HG02884 (cell line): ENCODE measurements around the gene TULP1.

Experiments used
- ATAC-seq: cut with Tn5 transposase; IDR thresholded peaks from one replicate; pipeline ENCODE4 v1.9.1; 2021; ENCODE audit warnings: mild to moderate bottlenecking, moderate library complexity; ENCODE audit not compliant: unreplicated experiment

The TULP1 gene

DNA sequence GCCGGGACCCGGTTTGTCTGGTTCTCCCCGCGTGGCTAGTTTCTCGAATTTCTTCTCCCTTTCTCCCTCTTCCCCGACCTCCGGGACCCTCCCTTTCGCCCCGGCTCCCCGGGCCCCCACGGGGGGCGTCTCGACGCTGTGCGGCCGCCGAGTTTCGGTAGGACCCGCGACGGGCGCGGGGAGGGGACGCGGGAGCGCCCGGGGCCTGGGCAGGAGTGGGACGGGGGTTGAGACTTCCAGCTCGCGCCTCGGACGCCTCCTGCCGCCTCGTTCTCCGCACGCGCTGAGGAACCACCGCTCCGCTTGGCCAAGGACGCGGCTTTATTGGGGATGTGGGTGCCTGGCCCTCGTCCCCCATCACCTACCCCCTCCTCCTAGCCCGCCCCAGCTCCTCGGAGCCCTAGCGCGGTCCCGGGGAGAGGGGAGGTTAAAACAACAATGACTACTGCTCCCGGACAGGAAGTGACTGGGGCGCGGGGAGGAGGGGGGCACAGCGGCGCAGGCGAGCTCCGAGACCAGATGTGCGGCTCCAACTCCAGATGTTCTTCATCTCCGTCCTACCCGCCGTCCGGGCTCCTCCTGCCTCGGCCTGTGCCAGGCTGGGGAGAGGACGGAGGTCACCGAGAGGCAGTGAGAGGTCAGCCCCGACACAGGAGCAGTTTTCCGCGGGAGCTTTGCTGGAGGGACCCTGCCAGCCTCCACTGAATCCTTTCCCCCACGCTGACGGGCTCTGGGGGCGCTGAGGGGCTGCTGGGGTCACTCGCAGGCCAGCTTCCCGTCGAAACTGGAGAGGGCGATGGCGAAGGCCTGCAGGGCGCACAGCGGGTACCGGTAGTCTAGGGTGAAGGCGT is 14.9 kb downstream of the TULP1 start:
- ATAC-seq: no peak

DNA sequence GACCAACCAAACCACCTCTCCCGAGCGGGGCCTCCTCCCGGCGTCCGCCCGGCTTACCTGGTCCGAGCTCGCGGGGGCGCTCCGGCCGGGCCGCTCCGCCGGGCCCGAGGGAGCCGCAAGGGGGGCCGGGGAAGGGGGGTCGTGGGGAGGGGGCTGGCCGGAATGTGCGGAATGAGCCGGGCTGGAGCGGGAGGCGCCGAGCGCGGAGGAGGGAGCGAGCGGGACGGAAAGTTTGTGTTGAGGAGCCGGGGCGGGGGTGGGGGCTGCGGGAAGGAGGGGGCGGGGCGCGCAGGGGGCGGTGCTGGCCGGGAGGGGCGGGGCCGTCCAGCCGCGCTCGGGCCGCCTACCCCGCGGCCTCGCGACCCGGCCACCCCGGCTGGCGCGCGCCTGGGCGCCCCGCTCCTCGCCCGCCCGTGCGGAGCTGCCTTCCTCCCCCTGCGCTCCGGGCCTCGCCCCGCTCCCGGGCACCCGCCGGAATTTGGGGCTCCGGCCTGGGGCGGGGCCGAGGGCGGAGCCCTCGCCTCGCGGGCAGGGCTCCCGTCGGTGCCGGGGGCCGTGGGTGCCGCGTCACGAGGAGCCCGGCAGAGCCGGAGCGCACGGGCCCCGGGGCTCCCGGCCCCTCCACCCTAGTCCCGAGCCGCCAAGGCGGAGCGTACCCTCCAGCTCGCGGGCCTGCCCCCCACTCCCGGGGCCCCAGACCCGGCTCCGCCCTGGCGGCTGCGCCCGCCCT is 15.7 kb downstream of the TULP1 start, which contains the start of gene TEAD3:
Gene TEAD3, minus strand, starts transcription at position 239 of the 730 bp plus-strand sequence.
- ATAC-seq: no peak

DNA sequence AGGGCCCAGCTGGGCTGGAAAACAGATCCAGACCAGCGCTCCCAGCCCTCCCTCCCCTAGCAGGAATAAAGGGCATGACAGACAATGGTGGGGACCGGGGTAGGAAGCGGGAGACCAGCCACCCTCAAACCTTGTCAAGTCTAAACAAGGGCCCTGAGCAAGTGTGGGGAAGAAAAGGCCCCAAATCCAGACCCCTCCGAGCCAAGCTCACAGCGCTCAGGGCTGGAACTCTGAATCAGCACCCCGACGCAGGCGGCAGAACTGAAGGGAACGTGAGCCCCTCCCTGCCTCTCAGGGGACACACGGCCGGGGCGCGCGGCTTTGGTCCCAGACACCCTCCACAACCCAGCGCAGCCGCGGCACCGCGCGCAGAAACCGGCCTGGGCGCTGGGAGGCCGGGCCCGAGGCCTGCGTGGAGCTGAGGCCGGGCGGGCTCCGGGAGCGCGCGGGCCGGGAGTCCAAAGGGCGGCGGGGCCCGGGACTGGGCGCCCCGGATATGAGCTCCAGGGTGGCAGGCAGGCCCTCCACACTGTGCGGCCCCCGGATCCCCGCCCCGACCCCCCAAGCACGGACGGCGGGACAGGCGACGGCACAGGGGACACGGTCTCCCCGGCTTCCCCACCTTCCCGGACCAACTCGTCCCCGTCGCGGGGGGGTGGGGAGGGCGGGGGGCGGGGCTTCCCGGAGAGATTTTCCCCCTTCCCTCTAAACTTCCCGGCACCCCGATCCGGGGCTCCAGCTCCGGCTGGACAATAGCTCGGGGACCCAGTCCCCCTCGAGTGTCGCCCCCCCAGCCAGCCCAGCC is 16.5 kb downstream of the TULP1 start:
- no peak for ATAC-seq

DNA sequence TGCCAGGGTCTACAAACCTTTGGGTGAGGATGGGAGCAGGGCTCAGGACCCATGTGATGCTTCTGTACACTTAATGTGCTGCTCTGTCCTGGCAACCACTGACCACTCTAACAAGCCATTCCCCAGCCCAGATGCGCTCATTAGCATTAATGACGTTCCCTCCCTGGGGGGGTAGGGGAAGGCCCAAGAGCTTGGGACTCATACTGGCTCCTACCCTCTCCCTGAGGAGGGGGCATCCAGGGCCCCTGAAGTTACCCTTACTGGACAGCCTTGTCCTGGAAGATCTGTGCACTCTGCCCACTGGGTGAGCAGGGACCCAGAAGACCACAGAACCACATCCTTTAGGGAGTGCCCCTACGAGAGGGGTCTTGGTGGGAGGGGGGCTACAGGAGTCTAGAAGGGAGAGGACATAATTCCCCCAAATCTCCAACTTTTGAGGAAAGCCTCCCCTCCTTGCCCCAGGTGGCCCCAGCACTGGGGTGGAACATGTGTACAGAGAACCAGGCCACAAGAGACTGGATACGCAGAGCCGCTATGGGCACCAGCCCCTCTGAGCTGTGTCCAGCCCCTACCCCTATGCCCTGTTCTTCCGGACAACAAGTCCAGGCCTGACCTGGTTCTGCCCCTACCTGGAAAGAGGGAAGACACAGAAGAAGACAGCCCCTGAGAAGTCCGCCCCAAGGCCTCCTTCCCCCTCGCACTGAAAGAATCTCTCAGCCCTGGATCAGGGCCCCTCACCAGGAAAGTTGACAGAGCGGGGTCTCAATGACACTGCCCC is 17.2 kb downstream of the TULP1 start:
- ATAC-seq: no peak

DNA sequence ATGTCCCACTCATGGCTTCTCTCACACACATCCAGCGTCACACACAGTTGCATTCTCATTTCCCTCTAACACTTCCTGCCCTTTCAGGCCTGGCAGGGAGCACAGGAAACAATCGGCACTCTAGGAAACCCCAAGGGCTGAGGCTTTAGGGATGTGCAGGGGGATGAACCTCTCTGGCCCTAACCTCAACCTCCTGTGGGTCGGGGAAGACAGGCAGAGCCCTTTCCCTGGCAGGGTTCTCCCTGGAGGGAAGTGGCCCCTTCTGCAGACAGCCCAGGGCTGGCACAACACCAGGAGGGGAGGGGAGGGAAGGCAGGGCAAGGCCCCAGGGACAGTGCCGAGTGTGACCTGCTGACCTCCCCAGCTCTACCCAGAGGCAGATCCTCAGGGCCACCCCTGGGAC is 18.5 kb downstream of the TULP1 start:
- ATAC-seq: no peak

DNA sequence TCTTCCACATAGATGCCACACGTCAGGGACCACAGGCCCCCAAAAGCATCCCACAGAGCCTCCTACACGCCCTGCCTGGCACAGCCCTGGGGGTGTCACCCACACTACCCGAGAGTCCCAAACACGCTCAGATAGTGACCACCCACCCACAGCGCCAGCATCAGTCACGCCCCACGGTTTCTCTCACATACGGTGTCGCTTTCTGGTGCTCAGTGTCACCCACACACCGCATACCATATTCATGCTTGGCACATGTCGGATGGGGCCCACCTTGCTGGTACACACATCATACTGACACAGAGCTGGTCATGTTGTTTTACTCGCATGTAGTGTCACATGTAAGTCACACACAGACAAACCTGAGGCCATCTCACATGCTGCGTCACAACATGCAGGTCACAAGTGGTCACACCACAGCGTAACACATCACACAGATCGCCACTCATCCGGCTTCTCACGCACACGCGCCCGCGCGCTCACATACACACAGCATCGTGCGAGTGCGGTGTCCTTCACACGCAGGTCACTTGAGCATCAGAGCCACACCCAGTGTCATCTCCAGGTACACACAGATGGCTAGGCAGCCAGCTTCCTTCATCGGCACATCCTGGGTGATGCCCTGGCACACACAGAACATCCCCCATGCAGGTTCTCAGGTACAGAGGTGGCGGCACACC is 19.3 kb downstream of the TULP1 start:
- no peak for ATAC-seq

DNA sequence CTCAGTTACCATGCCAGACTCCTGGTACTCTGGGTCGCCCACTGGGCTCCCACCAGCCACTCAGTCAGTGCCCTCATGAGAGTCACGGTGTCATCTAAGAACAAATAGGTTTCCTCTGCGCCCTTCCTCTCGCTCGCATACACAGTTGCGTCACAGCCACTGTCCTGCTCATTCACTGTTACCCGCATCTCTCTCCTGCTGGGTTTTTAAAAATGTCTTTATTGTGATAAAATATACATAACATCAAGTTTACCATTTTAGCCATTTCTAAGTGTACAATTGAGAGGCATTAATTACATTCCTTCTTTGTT is 19.8 kb downstream of the TULP1 start:
- no peak for ATAC-seq

DNA sequence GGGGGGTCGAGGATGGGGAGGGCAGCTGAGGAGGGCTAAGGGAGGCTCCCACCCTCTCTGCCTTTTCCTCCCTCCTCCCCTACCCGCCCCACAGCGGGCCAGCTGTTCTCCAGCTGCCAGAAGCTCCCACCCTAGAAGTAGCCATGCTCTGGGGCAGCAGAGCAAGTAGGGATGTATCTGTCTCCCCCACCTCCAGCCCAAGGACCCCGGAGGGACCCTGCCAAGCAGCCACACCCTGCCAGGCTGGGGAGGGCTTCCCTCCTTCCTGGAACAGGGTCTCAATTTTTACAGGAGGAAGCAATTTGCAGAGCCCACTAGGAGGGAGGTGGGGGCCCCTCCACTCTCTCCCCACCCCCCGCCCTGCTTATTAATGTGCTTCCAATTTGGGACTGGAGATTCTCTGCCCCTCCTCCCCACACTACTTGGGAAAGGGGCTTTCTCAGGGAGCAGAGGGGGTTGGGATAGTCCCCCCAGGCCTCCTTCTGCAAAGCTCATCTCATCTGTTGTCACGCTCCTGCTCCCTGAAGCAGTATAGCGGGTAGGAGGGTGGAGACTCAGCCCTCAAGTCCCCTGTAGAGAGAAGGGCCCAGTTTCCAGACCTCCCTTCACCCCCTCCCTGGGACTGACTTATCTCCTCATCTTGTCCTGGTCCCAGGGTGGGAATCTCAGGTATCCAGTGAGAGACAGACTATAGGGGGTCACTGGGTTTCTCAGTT is 20.3 kb downstream of the TULP1 start:
- ATAC-seq: no peak

DNA sequence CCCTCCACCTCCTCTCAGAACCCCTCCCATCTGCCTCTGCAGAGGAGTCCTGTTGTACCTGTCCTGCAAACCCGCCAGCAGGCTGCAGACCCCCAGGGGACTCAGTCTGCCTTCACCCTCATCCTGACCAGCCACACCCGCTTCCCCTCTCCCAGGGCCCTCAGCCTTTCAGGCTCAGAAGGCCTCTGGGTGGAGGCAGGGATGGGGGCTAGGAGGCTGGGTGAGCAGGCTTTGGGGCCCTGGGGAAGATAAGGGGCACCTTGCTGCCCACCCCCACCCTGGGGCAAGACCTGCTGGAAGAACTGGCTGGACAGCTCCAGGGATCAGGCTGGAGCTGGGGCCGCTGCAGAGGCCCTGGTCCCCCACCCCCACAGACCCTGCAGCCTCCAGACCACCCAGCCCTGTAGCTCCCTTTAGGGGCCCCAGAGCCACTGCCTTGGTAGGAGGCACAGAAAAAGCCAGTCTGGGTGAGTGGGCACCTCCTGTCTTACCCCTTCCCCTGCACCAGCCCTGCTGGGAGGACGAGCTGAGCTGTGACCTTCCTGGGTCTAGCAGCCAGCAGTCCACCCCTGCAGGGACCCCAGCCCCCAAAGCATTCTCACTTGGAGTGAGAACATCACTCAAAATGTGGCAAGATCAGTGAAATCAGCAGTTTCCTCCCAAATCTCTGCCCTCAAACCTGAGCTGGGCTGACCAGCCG is 21.0 kb downstream of the TULP1 start:
- ATAC-seq: no peak

DNA sequence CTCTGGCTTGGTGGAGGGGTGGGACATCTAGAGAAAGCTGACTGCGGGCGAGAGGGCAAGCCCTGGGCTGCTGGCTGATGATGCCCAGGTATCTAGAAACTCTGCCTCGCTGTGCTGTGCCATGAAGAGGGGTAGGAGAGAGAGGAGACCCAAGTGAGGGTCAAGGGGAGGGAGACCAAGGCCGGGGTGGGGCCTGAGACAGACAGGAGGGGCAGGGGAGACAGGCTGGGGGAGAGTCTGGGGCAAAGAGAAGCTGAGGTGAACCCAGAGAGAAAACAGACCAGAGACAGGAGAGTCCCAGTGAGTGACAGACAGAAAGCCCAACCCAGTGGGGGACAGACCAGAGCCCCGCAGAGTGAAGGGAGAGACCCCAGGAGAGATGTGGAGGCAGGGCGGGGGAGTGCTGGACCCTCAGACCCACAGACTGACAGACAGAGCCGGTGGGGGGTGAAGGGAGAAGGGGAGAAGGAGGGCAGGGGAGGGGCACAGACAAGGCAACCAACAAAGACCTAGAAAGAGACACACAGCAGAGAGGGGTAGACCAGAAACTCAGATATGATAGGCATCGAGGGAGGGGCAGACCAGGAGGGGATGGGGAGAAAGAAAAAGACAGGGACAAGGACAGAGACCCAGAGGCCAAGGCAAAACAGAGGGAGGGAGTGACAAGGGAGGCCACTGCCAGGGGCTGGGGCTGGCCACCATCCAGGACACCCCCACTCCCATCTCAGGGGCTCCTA is 21.7 kb downstream of the TULP1 start:
- ATAC-seq: no peak

DNA sequence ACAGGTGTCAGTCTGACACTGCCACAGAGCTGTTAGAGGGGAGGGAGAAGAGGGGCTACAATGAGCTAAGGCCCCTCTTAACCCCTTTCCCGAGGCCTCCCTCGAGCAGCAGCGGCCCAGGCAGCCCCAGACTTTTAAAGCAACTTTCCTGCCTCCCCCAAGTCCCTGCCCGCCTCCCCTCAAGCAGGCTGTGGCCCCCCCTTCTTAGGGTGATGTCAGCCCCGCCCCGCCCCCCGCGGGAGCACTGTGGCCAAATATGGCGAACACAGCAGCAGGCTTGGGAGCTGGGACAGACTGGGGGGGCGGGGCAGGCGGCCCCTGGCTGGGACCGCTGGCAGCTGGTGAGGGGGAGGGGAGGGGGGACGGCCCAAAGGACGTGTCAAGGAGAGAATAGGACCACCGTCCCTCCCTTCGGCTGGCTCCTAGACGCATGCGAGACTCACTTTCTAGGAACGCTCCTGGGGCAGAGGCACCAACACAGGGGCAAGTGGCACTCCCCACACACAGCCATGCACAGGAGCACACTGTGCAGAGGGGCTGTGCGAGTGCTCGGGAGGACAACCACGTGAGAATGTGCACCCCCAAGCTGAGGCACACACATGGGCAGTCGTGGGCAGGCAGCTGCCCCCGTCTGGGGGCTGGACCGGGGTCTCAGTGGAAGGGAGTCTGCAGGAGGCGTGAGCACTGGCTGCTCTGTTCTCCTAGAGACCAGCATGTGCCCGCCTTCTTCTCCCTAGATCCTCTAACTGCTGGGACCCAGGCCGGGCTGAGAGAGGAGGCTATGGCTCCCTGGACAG is 22.5 kb downstream of the TULP1 start:
- ATAC-seq: no peak

DNA sequence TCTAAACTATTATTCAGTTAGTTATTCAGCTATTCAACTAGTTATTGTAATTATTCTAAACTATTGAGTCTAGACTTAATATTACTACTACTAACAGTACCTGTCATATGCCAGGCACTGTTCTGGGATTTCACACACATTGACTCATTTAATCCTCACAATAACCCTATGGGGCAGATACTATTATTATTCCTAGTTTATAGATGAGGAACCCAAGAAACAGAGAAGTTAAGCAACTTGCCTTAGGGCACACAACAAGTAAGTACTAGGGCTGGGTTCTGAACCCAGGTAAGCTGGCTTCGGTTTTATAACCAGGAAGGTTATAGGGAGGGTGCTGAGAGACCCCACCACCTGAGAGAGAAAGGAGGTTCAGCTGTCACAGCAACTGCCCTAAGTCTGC is 23.6 kb downstream of the TULP1 start:
- ATAC-seq: no peak

DNA sequence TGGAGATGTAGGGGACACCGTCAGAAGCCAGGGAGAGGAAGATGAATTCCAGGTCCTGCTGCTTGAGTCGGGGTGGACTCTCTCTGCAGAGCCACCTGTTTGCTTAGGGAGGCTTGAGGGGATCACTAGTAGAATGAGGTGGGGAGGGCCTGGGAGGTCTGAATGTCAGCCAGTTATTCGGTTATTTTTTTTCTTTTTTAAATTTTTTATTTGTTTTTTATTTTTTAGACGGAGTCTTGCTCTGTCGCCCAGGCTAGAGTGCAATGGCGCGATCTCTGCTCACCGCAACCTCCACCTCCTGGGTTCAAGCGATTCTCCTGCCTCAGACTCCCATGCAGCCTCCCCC is 24.2 kb downstream of the TULP1 start:
- no peak for ATAC-seq

DNA sequence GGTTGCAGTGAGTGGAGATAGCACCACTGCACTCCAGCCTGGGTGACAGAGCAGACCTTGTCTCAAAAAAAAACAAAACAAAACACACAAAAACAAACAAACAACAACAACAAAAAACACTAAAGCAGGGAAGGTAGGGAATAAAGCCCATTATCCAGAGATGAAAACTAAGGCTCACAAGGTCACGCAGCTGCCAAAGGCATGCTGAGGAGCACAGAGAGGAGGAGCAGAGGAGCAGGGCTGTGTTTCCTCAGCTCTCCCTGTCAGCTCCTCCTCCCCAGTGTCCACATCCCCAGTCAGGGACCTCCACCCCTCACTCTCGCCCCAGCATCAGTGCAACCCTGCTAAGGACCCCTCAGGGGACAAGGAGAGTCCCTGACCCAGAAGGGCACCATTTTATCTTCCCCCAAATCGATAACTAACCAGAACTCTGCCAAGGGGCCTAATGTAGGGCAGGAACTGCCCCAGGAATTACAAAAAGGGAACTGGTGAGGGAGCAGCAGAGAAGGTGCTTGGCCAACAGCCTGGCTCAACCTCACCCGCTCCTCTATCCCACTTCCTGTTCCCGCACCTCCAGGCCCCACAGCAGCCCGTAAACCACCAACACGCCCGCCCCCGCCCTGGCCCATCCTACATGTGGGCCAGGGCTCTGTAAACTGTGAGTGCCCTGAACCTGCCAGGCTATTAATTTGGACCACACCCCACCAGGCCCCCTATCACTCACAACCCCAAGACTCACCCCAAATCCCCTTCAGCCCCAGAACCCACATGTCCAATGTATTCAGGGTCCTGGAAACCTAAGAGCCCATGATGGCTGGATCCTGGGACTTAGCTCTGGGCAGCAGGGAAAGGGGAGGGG is 24.8 kb downstream of the TULP1 start:
- ATAC-seq: no peak

DNA sequence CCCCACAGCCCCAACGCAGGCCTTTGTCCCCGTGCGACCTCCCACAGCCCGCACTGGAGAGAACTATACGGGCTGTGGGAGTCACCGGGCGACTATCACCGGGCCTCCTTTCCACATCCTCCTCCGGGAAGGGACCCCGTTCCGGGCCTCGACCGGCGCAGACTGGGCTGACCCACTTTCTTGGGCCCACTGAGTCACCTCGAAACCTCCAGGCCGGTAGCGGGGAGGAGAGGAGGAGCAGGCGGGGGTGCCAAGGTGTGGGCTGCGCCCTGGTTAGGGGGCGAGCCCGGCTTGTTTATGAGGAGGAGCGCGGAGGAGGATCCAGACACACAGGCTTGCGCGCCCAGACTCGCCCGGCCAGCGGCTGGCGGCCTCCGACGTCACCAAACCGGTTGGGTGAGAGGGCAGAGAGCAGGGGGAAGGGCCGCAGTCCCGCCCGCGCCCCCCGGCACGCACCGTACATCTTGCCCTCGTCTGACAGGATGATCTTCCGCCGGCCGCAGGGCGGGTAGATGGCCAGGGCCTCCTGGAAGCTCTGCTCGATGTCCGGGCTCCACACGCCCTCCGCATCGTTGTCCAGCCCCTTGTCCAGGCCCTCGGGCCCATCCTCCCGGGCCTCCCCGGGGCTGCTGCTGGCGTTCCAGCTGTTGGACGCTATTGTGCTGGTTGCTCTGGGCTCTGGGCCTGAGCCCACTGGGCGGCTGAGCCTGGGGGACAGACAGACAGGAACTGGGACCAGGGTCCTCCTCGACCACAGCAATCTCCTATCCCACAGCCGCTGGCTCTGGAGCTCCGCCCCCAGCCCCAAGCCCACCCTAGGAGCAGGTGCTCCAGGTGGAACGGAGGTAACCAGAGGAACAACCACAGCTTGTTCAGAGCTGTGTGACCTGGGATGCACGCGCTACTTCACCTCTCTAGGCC is 26.4 kb downstream of the TULP1 start:
- no peak for ATAC-seq

DNA sequence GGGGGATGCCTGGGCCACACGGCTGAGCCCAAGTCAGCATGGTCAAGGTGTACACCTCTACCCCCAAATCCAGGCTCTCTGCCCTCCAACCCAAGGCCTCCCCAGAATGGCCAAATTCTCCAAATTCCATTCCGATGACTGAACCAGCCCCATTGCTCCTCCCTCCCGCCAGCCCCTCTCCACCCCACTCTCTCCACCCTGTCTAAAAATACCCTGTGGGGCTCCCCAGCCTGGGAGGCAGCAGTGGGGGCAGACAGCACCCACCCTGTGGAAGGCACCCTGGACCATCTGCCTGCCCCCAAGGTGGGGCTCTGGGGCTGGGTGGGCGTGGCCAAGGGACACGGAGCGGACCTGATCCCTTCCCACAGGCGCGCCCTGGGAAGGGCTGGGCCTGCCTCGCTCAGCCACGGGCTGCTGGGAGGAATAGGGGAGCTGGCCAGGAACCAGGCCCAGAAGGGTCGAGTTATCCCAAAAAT is 27.3 kb downstream of the TULP1 start:
- no peak for ATAC-seq
